HG02571 (cell line): ENCODE results near the gene NKAIN2.
"Not testable (repeated sequence)": the region's sequence is repeated elsewhere in the genome, so short reads cannot be mapped to it uniquely, and the experiment has no call there.

Source experiments
- ATAC-seq: cut with Tn5 transposase; IDR thresholded peaks from one replicate; pipeline ENCODE4 v1.9.1; 2021; ENCODE audit warnings: mild to moderate bottlenecking, moderate library complexity; ENCODE audit not compliant: unreplicated experiment

The NKAIN2 gene

GRCh38 chr6:124661097-124661661 is 857.5 kb downstream of the NKAIN2 start:
- ATAC-seq = no peak

DNA sequence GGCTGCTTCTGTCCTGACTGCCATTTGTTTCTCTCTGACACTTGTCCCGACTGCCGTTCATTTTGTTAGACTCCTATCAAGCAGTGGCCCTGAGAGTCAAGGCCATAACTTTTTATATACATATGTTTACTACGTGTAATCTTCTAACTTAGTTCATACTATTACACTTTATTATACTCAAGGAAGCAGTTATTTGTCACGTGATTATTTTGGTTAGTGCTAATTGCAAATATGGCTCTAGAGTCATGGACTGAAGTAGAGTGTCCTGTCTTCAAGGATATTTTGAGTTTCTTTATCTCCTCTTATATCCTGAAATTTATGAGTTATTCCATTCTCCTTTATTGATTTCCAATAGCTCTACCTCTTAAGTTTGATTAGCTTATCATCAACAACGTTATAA is 864.4 kb downstream of the NKAIN2 start:
- no peak for ATAC-seq

GRCh38 chr6:124669713-124670480 is 866.2 kb downstream of the NKAIN2 start:
- no peak for ATAC-seq

DNA sequence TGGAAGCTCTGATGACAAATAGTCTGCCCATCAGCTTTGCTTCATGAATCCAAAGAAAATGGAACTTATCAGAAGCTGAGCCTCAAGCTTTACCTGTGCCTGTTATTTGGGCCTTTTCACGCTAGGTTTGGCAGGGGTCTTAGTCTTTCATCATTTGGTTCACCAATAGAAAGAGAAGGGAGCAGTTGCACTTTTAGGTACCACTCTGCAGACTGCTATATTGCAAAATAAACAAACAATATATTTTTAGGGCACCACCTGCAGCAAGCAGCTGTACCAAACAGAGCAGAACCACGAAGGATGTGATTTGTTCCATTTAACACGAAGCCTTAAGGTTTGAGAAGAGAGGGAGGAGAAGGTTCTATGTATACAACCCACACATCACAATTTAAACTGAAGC is 867.1 kb downstream of the NKAIN2 start:
- no peak for ATAC-seq

GRCh38 chr6:124671324-124671723 is 867.7 kb downstream of the NKAIN2 start:
- no peak for ATAC-seq

DNA sequence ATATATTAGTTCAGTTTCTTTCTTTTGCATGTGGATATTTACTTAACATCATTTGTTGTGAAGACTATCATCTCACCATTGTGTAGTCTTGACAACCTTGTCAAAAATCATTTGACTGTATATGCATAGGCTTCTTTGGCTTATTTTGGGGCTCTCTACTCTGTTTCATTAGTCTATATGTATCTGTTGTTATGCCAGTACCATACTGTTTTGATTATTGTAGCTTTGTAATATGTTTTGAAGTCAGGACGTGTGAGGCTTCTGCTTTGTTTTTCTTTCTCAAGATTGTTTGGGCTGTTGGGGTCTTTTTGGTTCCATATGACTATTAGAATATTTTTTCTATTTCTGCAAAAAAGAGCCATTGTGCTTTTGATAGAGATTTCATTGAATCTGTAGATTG is 870.4 kb downstream of the NKAIN2 start:
- no peak for ATAC-seq

DNA sequence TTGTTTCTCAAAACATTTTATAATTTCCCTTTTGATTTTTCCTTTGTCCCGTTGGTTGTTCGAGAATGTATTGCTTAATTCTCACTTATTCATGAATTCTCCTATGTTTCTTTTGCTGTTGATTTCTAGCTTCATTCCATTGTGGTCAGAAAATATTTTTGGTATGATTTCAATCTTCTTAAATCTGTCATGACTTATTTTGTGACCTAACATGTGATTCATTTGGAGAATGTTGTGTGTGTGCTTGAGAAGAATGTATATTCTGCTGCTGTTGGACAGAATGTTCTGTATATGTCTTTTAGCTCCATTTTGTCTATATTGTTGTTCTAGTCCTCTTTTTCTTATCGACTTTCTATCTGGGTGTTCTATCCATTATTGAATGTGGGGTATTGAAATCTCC is 872.4 kb downstream of the NKAIN2 start:
- no peak for ATAC-seq

GRCh38 chr6:124677874-124678273 is 874.2 kb downstream of the NKAIN2 start:
- no peak for ATAC-seq

GRCh38 chr6:124679387-124679786 is 875.7 kb downstream of the NKAIN2 start:
- no peak for ATAC-seq

DNA sequence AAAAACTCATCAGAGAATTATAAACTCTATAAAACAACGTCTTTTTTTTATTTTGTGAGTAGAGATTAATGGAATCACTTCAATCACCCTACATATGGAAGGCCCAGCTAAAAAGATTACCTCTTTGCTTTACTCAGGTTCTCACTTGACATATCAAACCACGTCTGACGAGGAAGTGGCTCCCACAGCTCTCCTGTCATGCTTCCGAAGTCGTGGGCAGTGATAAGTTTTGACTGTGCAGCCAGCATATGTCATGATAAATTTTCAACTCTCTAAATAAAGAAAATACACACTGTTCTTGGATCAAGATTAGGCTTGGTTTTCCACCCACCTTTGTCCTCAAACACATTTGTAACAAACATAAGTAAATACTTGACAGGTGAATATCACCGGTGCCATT is 879.1 kb downstream of the NKAIN2 start:
- ATAC-seq = no peak

DNA sequence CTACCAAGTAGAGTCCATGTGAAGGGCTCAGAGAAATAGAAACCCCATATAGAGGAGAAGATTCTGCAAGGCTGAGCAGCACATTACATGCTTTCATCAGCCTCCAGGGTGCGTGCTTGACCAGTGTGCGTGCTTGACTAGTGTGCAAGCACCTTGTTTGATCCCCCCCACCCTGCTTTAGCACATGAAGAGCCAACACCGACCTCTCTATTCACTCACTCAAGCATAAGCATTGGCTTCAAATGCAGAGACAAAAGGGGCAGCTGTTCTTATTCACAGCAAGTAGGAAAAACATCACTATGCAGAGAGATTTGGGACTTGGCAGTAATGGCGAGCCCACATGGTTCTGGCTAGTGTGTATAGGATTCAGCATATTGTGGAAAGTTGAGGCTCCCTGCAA is 879.8 kb downstream of the NKAIN2 start:
- no peak for ATAC-seq

DNA sequence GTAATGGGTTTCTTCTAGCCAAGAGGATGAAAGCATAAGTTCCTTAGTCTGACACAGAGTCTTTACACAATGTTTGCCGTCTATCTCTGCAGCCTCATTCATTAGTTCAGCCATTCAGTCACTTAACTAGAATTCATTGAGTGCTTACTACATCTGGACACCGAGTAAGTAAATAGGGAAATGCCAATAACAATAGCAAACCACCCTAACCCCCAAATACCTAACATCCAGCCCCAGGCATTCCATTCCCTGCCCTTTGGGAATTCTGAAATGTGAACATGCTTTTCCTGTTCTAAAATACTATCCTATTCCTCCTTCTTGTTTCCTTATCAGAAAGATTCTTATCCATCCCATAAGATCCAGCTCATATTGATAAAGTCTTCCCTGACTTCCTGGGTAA is 881.0 kb downstream of the NKAIN2 start:
- ATAC-seq = no peak

DNA sequence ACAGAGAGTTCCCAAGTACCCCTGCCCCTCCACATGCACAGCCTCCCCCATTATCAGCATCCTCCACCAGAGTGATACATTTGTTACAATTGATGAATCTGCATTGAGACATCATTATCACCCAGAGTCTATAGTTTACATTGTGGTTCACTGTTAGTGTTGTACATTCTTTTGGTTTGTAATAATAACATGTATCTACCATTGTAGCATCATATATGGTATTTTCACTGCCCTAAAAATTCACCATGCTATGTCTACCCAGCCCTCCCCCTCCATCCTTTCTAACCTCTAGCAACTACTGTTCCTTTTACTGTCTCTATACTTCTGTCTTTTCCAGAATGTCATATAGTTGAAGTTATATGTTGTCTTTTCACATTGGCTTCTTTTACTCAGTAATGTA is 884.7 kb downstream of the NKAIN2 start:
- ATAC-seq = no peak

- no peak for ATAC-seq
Observed at GRCh38 chr6:124694139-124694705, 890.6 kb downstream of the NKAIN2 start.

GRCh38 chr6:124699038-124699437 is 895.4 kb downstream of the NKAIN2 start:
- no peak for ATAC-seq

GRCh38 chr6:124703541-124703940 is 899.9 kb downstream of the NKAIN2 start:
- ATAC-seq = no peak

GRCh38 chr6:124712532-124712931 is 908.9 kb downstream of the NKAIN2 start:
- ATAC-seq = not testable (repeated sequence)

GRCh38 chr6:124714728-124715127 is 911.1 kb downstream of the NKAIN2 start:
- no peak for ATAC-seq

DNA sequence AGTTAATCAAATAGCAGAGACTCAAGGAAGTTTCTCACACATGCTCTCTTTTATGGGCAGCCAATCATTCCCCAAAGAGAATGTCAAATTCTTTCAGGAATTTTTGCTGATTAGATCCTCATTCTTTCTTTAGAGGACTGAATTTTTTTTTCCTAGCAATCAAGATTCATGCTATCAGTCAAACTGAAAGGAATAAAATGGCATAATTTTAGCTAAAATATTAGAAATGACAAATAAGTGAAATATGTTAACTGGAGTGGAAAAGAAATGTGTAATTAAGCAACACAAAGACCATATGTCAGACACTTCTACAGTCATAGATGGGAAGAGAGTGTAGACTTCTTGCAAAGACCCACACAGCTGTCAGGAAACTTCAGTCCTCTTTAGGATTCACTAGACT is 916.2 kb downstream of the NKAIN2 start:
- no peak for ATAC-seq

GRCh38 chr6:124721331-124721730 is 917.7 kb downstream of the NKAIN2 start:
- no peak for ATAC-seq

DNA sequence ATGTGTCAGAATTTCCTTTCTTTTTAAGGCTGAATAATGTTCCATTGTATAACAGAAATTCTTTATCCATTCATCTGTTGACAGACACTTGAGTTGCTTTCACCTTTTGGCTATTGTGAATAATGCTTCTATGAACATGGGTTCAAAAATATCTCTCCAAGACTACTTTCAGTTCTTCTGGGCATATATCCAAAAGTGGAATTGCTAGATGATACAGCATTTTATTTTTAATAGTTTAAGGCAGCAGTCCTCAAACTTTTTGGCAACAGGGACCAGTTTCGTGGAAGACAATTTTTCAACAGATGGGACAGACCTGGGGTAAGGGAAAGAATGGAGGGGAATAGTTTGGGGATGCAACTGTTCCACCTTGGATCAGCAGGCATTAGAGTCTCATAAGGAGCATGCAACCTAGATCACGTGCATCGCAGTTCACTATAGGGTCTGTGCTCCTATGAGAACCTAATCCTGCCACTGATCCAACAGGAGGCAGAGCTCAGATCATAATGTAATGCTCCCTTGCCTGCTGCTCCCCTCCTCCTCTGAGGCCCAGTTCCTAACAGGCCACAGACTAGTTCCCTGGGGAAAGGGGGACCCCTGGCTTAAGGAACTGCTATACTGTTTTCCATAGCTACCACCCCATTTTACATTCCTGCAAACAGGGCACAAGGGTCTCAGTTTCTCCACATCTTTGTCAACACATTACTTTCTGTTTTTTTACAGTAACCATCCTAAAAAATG is 918.6 kb downstream of the NKAIN2 start:
- no peak for ATAC-seq

- ATAC-seq = no peak
Observed at GRCh38 chr6:124723671-124724070, 920.0 kb downstream of the NKAIN2 start.
